ENCODE data around the gene CDK9. TPM values are rescaled to one million over a fixed set of nuclear protein-coding genes. Genes with fewer than 3 reads are reported as not detected.

Gene CDK9
- total RNA-seq, 2 donors from 2014 or later: 104 to 111 TPM

GRCh38 chr9:127837346-127837745, 51.5 kb downstream of the CDK9 start:
- ATAC-seq (ENCODE audit: insufficient number of reproducible peaks, low FRiP score, low read depth) (no peak), DNase-seq (ENCODE audit: low spot score) (no peak)
- peaks cover 66 to 90% of the 10 kb centered on the region in 2 donors for H3K4me1 ChIP-seq (ENCODE audit: control insufficient read depth in 1 of 2, low read depth in 2 of 2)
- no peaks in the 10 kb centered on the region for H3K27me3 ChIP-seq (replicated peaks; ENCODE audit: insufficient read depth)
- no peak for TF ChIP-seq CTCF (IDR thresholded peaks at IDR 0.05)
- H3K36me3 ChIP-seq: peaks cover 12% of the 10 kb centered on the region
- no peak overlapping the region for H3K4me3 ChIP-seq
- H3K9me3 ChIP-seq: no peaks in the 10 kb centered on the region
- H3K27ac ChIP-seq: peak overlapping the region; percentile 95 to 97

- Histone ChIP-seq H3K9me3 (no peaks in the 10 kb centered on the region), H3K4me3 (peak overlapping the region; percentile 50), H3K36me3 (peaks cover 18% of the 10 kb centered on the region), H3K4me1 (ENCODE audit: control insufficient read depth in 1 of 2, low read depth in 2 of 2) (peaks cover 57 to 78% of the 10 kb centered on the region in 2 donors), H3K27ac (peak overlapping the region; percentile 95 to 97), H3K27me3 (replicated peaks; ENCODE audit: insufficient read depth) (no peaks in the 10 kb centered on the region)
- no peak for TF ChIP-seq CTCF (IDR thresholded peaks at IDR 0.05)
- ATAC-seq (ENCODE audit: insufficient number of reproducible peaks, low FRiP score, low read depth) (peak; percentile 56), DNase-seq (ENCODE audit: low spot score) (peak; percentile 95)
Observed at GRCh38 chr9:127838375-127839078, 52.7 kb downstream of the CDK9 start.

Other genes starting within 250 kb of the CDK9 start
- 10 to 100 TPM; 66.2 to 87.3 TPM for gene STXBP1, start 173.8 kb upstream of the CDK9 start, total RNA-seq
- gene CFAP157, start 79.0 kb upstream of the CDK9 start, total RNA-seq: under 1 TPM; 0.27 to 0.28 TPM
- 10 to 100 TPM in 1 of 2 donors, 1 to 10 TPM in 1; 9.3 to 25.9 TPM for gene PTRH1, start 70.4 kb upstream of the CDK9 start, total RNA-seq
- under 1 TPM; 0.14 to 0.27 TPM for gene TTC16, start 70.0 kb upstream of the CDK9 start, total RNA-seq
- 10 to 100 TPM; 14.5 to 16.9 TPM for gene TOR2A, start 50.7 kb upstream of the CDK9 start, total RNA-seq
- 10 to 100 TPM in 1 of 2 donors, 1 to 10 TPM in 1; 5.3 to 13.1 TPM for gene SH2D3C, start 7.4 kb upstream of the CDK9 start, total RNA-seq
- gene FPGS, start 16.8 kb downstream of the CDK9 start, total RNA-seq: 100 to 1,000 TPM; 119 to 136 TPM
- gene ENG, start 68.6 kb downstream of the CDK9 start, total RNA-seq: 100 to 1,000 TPM; 239 to 268 TPM
- gene AK1, start 91.6 kb downstream of the CDK9 start, total RNA-seq: 10 to 100 TPM; 35.1 to 77.7 TPM
- gene ST6GALNAC6, start 113.6 kb downstream of the CDK9 start, total RNA-seq: 100 to 1,000 TPM; 140 to 221 TPM
- 10 to 100 TPM; 45.0 to 61.2 TPM for gene ST6GALNAC4, start 131.0 kb downstream of the CDK9 start, total RNA-seq
- 1 to 10 TPM; 6.0 to 8.8 TPM for gene PIP5KL1, start 144.7 kb downstream of the CDK9 start, total RNA-seq
- gene DPM2, start 151.8 kb downstream of the CDK9 start, total RNA-seq: 10 to 100 TPM; 18.8 to 26.0 TPM
- gene EEIG1, start 195.0 kb downstream of the CDK9 start, total RNA-seq: 10 to 100 TPM; 20.4 to 26.5 TPM